CD4-positive, alpha-beta memory T cell (primary cell): ENCODE measurements around the gene NEURL3. TPM values are rescaled to one million over a fixed set of nuclear protein-coding genes. Genes with fewer than 3 reads are reported as not detected.
"Not testable (repeated sequence)": the region's sequence is repeated elsewhere in the genome, so short reads cannot be mapped to it uniquely, and the experiment has no call there.

Experiments
- CTCF ChIA-PET: fragments of 350-600 bp; sonication (Branson Sonifier 250); formaldehyde crosslinking; loops from one replicate; lab custom pipeline; 2021; ENCODE audit warnings: inconsistent platforms; ENCODE audit not compliant: partially characterized antibody; lab: Charles Lee
- POLR2A ChIA-PET: fragments of 350-600 bp; sonication (Branson Sonifier 250); formaldehyde crosslinking; loops from one replicate; lab custom pipeline; 2021; ENCODE audit not compliant: partially characterized antibody; lab: Charles Lee
- DNase-seq, 5 donors: peaks; one replicate each; pipeline versions ENCODE4 v3.0.0 to v3.0.0-alpha.2; 2020 to 2022; ENCODE audit warnings: mixed read lengths in 1 of 5
- H3K27ac ChIP-seq: one replicate; pipeline ENCODE4 v1.7.0; 2013; ENCODE audit warnings: low read depth, low read length
- H3K27me3 ChIP-seq: 2 replicates; pipeline ENCODE4 v1.7.0; 2013; ENCODE audit warnings: mild to moderate bottlenecking, low read length, moderate library complexity; ENCODE audit not compliant: insufficient read depth
- H3K36me3 ChIP-seq: 2 replicates; pipeline ENCODE4 v1.7.0; 2013; ENCODE audit warnings: mild to moderate bottlenecking, low read length, moderate library complexity; ENCODE audit not compliant: insufficient read depth
- H3K4me1 ChIP-seq: 2 replicates; pipeline ENCODE4 v1.7.0; 2013; ENCODE audit warnings: mild to moderate bottlenecking, low read length, moderate library complexity; ENCODE audit not compliant: insufficient read depth
- H3K4me3 ChIP-seq, 2 donors: one replicate each; pipeline ENCODE4 v1.7.0; 2013; ENCODE audit warnings: low read length in 2 of 2, mild to moderate bottlenecking in 1 of 2
- H3K9me3 ChIP-seq, 2 donors: one replicate each; pipeline ENCODE4 v1.7.0; 2013; ENCODE audit warnings: low read length in 2 of 2, control low read depth in 1 of 2; ENCODE audit not compliant: control insufficient read depth in 1 of 2
- H3K27ac Mint-ChIP-seq, 7 donors: one replicate each; pipeline ENCODE4 v1.8.0; 2020 to 2021; ENCODE audit warnings: mixed read lengths in 7 of 7, mild to moderate bottlenecking in 6 of 7, inconsistent platforms in 3 of 7, moderate library complexity in 3 of 7
- H3K27me3 Mint-ChIP-seq, 2 donors: one replicate each; pipeline ENCODE4 v1.8.0; 2020 to 2021; ENCODE audit warnings: mixed read lengths in 2 of 2
- H3K36me3 Mint-ChIP-seq, 2 donors: one replicate each; pipeline ENCODE4 v1.8.0; 2020 to 2021; ENCODE audit warnings: mixed read lengths in 2 of 2, inconsistent platforms in 1 of 2, mild to moderate bottlenecking in 1 of 2
- H3K4me1 Mint-ChIP-seq, 4 donors: one replicate each; pipeline ENCODE4 v1.8.0; 2020 to 2021; ENCODE audit warnings: mixed read lengths in 4 of 4, mild to moderate bottlenecking in 1 of 4
- H3K4me3 Mint-ChIP-seq, 8 donors: one replicate each; pipeline ENCODE4 v1.8.0; 2020 to 2021; ENCODE audit warnings: mixed read lengths in 8 of 8, mild to moderate bottlenecking in 7 of 8, moderate library complexity in 6 of 8, inconsistent platforms in 3 of 8
- H3K9me3 Mint-ChIP-seq, 8 donors: one replicate each; pipeline ENCODE4 v1.8.0; 2020 to 2021; ENCODE audit warnings: mixed read lengths in 8 of 8, mild to moderate bottlenecking in 5 of 8, inconsistent platforms in 3 of 8, moderate library complexity in 1 of 8
- intact Hi-C: fragments of 100-400 bp; cut with micrococcal nuclease; formaldehyde crosslinking; loops from one replicate; pipeline ENCODE4 v1.15.1; 2023
- polyA plus RNA-seq, 2 donors: library from polyadenylated mRNA; unstranded; fragments of 300-500 nt; fragmentation: Illumina TruSeq; gene quantifications; one replicate each; pipeline ENCODE4 v1.2.3, GENCODE V29; 2021
- total RNA-seq, 2 experiments: library from RNA; stranded (reverse); gene quantifications; one replicate each; pipeline ENCODE4 v1.2.3, GENCODE V29; 2021

The NEURL3 gene
- total and polyA plus RNA-seq, 4 experiments from 2014 or later, result 0.22 TPM; not detected in 3

DNA sequence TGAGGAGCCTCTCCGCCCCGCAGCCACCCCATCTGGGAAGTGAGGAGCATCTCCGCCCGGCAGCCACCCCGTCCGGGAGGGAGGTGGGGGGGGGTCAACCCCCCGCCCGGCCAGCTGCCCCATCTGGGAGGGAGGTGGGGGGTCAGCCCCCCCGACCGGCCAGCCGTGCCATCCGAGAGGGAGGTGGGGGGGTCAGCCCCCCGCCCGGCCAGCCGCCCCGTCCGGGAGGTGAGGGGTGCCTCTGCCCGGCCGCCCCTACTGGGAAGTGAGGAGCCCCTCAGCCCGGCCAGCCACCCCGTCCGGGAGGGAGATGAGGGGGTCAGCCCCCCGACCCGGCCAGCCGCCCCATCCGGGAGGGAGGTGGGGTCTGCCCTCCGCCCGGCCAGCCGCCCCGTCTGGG is 43.5 kb downstream of the NEURL3 start:
- H3K27me3 ChIP-seq, intact Hi-C loops, H3K36me3 ChIP-seq, CTCF ChIA-PET, H3K4me3 ChIP-seq, H3K9me3 Mint-ChIP-seq, POLR2A ChIA-PET, H3K9me3 ChIP-seq, H3K27ac Mint-ChIP-seq, H3K36me3 Mint-ChIP-seq, H3K4me1 ChIP-seq, H3K27me3 Mint-ChIP-seq, DNase-seq, H3K4me1 Mint-ChIP-seq, H3K4me3 Mint-ChIP-seq, H3K27ac ChIP-seq: not testable (repeated sequence)

GRCh38 chr2:96452053-96452452 is 53.1 kb downstream of the NEURL3 start:
- H3K27me3 Mint-ChIP-seq, result peaks cover 2 to 4% of the 10 kb centered on the region in 2 donors
- H3K36me3 Mint-ChIP-seq, result no peaks in the 10 kb centered on the region
- Histone ChIP-seq H3K9me3 (no peaks in the 10 kb centered on the region), H3K36me3 (no peaks in the 10 kb centered on the region), H3K27ac (no peak overlapping the region), H3K27me3 (no peaks in the 10 kb centered on the region), H3K4me1 (no peaks in the 10 kb centered on the region), H3K4me3 (no peak overlapping the region)
- H3K4me1 Mint-ChIP-seq, result no peaks in the 10 kb centered on the region
- intact Hi-C loops, result no loop called here
- H3K9me3 Mint-ChIP-seq, result peaks cover 0 to 2% (median 0%) of the 10 kb centered on the region in 8 donors
- DNase-seq, result no peak
- no peak overlapping the region for H3K27ac Mint-ChIP-seq
- H3K4me3 Mint-ChIP-seq, result no peak overlapping the region
- ChIA-PET CTCF (no interaction called here), POLR2A (no interaction called here)

GRCh38 chr2:96449637-96450036 is 55.5 kb downstream of the NEURL3 start:
- H3K36me3 Mint-ChIP-seq, result no peaks in the 10 kb centered on the region
- no peaks in the 10 kb centered on the region for H3K9me3 ChIP-seq
- intact Hi-C loops, result no loop called here
- H3K4me1 ChIP-seq, result no peaks in the 10 kb centered on the region
- H3K27ac Mint-ChIP-seq, result no peak overlapping the region
- H3K36me3 ChIP-seq, result no peaks in the 10 kb centered on the region
- no peak for DNase-seq
- H3K4me3 Mint-ChIP-seq, result no peak overlapping the region
- H3K4me3 ChIP-seq, result no peak overlapping the region
- H3K27me3 ChIP-seq, result no peaks in the 10 kb centered on the region
- ChIA-PET POLR2A (no interaction called here), CTCF (no interaction called here)
- peaks cover 2 to 4% of the 10 kb centered on the region in 2 donors for H3K27me3 Mint-ChIP-seq
- peaks cover 0 to 4% (median 1%) of the 10 kb centered on the region in 8 donors for H3K9me3 Mint-ChIP-seq
- no peaks in the 10 kb centered on the region for H3K4me1 Mint-ChIP-seq
- H3K27ac ChIP-seq, result no peak overlapping the region

GRCh38 chr2:96449174-96449573 is 56.0 kb downstream of the NEURL3 start:
- H3K27ac ChIP-seq, result no peak overlapping the region
- H3K36me3 ChIP-seq, result no peaks in the 10 kb centered on the region
- H3K27me3 ChIP-seq, result no peaks in the 10 kb centered on the region
- H3K4me1 Mint-ChIP-seq, result no peaks in the 10 kb centered on the region
- intact Hi-C loops, result no loop called here
- CTCF ChIA-PET, result no interaction called here
- POLR2A ChIA-PET, result no interaction called here
- H3K9me3 Mint-ChIP-seq, result peaks cover 0 to 4% (median 1%) of the 10 kb centered on the region in 8 donors
- H3K9me3 ChIP-seq, result no peaks in the 10 kb centered on the region
- no peaks in the 10 kb centered on the region for H3K4me1 ChIP-seq
- no peak overlapping the region for H3K4me3 Mint-ChIP-seq
- no peak overlapping the region for H3K27ac Mint-ChIP-seq
- no peak overlapping the region for H3K4me3 ChIP-seq
- peaks cover 2 to 4% of the 10 kb centered on the region in 2 donors for H3K27me3 Mint-ChIP-seq
- H3K36me3 Mint-ChIP-seq, result no peaks in the 10 kb centered on the region
- DNase-seq, result no peak

- Mint-ChIP-seq H3K9me3 (peaks cover 0 to 4% (median 1%) of the 10 kb centered on the region in 8 donors), H3K36me3 (no peaks in the 10 kb centered on the region), H3K27me3 (peaks cover 2% of the 10 kb centered on the region in 2 donors), H3K4me1 (no peaks in the 10 kb centered on the region), H3K4me3 (no peak overlapping the region), H3K27ac (no peak overlapping the region)
- intact Hi-C loops, result no loop called here
- POLR2A ChIA-PET, result no interaction called here
- CTCF ChIA-PET, result interaction anchor here (0.7 to 0.9 kb wide), 2 partner anchors 12 to 41 kb away, joined by 3 read pairs; no protein-coding TSS in a partner anchor
- Histone ChIP-seq H3K27me3 (no peaks in the 10 kb centered on the region), H3K36me3 (no peaks in the 10 kb centered on the region), H3K4me1 (no peaks in the 10 kb centered on the region), H3K4me3 (no peak overlapping the region), H3K27ac (no peak overlapping the region), H3K9me3 (no peaks in the 10 kb centered on the region)
- no peak for DNase-seq
Measured at GRCh38 chr2:96447726-96448125, 57.4 kb downstream of the NEURL3 start.

Other genes with a start within 250 kb of the NEURL3 start
- 10 to 100 TPM; 45.1 to 45.6 TPM for gene TMEM127, start 239.4 kb downstream of the NEURL3 start, total RNA-seq
- gene TMEM127, start 239.4 kb downstream of the NEURL3 start, polyA plus RNA-seq, result 10 to 100 TPM; 27.3 to 46.0 TPM
- gene CIAO1, start 239.1 kb downstream of the NEURL3 start, total RNA-seq, result 10 to 100 TPM; 78.3 to 87.3 TPM
- gene CIAO1, start 239.1 kb downstream of the NEURL3 start, polyA plus RNA-seq, result 100 to 1,000 TPM in 1 of 2 donors, 10 to 100 TPM in 1; 94.3 to 111 TPM
- 100 to 1,000 TPM; 225 to 227 TPM for gene SNRNP200, start 199.8 kb downstream of the NEURL3 start, total RNA-seq
- gene SNRNP200, start 199.8 kb downstream of the NEURL3 start, polyA plus RNA-seq, result 10 to 100 TPM; 53.6 to 84.8 TPM
- gene ITPRIPL1, start 180.0 kb downstream of the NEURL3 start, total RNA-seq, result 10 to 100 TPM; 11.5 to 11.7 TPM
- gene ITPRIPL1, start 180.0 kb downstream of the NEURL3 start, polyA plus RNA-seq, result 10 to 100 TPM; 10.0 to 10.3 TPM
- 1 to 10 TPM; 5.4 to 7.7 TPM for gene NCAPH, start 169.6 kb downstream of the NEURL3 start, total RNA-seq
- 1 to 10 TPM in 1 of 2 donors, under 1 TPM in 1; 0.20 to 1.2 TPM for gene NCAPH, start 169.6 kb downstream of the NEURL3 start, polyA plus RNA-seq
- gene ARID5A, start 31.4 kb upstream of the NEURL3 start, total RNA-seq, result 10 to 100 TPM; 80.0 to 83.8 TPM
- gene ARID5A, start 31.4 kb upstream of the NEURL3 start, polyA plus RNA-seq, result 10 to 100 TPM; 31.4 to 69.6 TPM
- 10 to 100 TPM; 63.3 to 69.7 TPM for gene KANSL3, start 133.0 kb upstream of the NEURL3 start, total RNA-seq
- gene KANSL3, start 133.0 kb upstream of the NEURL3 start, polyA plus RNA-seq, result 10 to 100 TPM; 13.3 to 17.0 TPM
- not detected for gene FER1L5, start 137.4 kb upstream of the NEURL3 start, total RNA-seq
- gene FER1L5, start 137.4 kb upstream of the NEURL3 start, polyA plus RNA-seq, result not detected
- gene LMAN2L, start 234.7 kb upstream of the NEURL3 start, total RNA-seq, result 10 to 100 TPM; 10.1 to 12.6 TPM
- gene LMAN2L, start 234.7 kb upstream of the NEURL3 start, polyA plus RNA-seq, result 10 to 100 TPM; 21.3 to 22.4 TPM